Neutrophil (primary cell): ENCODE measurements around the gene TULP4.
"Not testable (repeated sequence)": the region's sequence is repeated elsewhere in the genome, so short reads cannot be mapped to it uniquely, and the experiment has no call there.

Source experiments
- H3K27ac ChIP-seq: fragments of 200-600 bp; sonication (generic); 2 replicates; pipeline ENCODE4 v1.5.1; 2016; ENCODE audit warnings: mild to moderate bottlenecking, moderate library complexity
- H3K27me3 ChIP-seq: fragments of 200-600 bp; sonication (generic); 2 replicates; pipeline ENCODE4 v1.6.0; 2016; ENCODE audit warnings: mild to moderate bottlenecking
- H3K36me3 ChIP-seq: fragments of 200-600 bp; sonication (generic); 2 replicates; pipeline ENCODE4 v1.5.1; 2017
- H3K4me1 ChIP-seq, 2 experiments: fragments of 200-600 bp in 1 of 2; sonication (generic) in 1 of 2; 1 replicate in 1 of 2; 2 replicates in 1 of 2; pipeline versions ENCODE4 v1.5.1 to v1.6.1; 2013 to 2016; ENCODE audit warnings: low read depth in 1 of 2, low read length in 1 of 2, mild to moderate bottlenecking in 1 of 2, moderate library complexity in 1 of 2; ENCODE audit not compliant: control insufficient read depth in 1 of 2, insufficient read depth in 1 of 2
- H3K4me3 ChIP-seq, 2 experiments: fragments of 200-600 bp in 1 of 2; sonication (generic) in 1 of 2; 1 replicate in 1 of 2; 2 replicates in 1 of 2; pipeline ENCODE4 v1.5.1; 2013 to 2016; ENCODE audit warnings: low read depth in 1 of 2, low read length in 1 of 2, mild to moderate bottlenecking in 1 of 2, moderate library complexity in 1 of 2
- H3K9me3 ChIP-seq: fragments of 200-600 bp; sonication (generic); 2 replicates; pipeline ENCODE4 v1.5.1; 2016
- CTCF ChIP-seq: fragments of 200-600 bp; sonication (generic); IDR thresholded peaks from 2 replicates; pipeline ENCODE4 v1.5.1; 2016; ENCODE audit warnings: antibody characterized with exemption

Gene TULP4

GRCh38 chr6:158475344-158476302 lies 163.4 kb downstream of the TULP4 start:
- H3K36me3 ChIP-seq: no peaks in the 10 kb centered on the region
- H3K27ac ChIP-seq: no peak overlapping the region
- no peak overlapping the region for H3K4me3 ChIP-seq
- no peaks in the 10 kb centered on the region for H3K9me3 ChIP-seq
- no peak for TF ChIP-seq CTCF
- H3K4me1 ChIP-seq: no peaks in the 10 kb centered on the region
- no peaks in the 10 kb centered on the region for H3K27me3 ChIP-seq

GRCh38 chr6:158476389-158476788 lies 164.1 kb downstream of the TULP4 start:
- TF ChIP-seq CTCF: no peak
- H3K27me3 ChIP-seq: no peaks in the 10 kb centered on the region
- H3K36me3 ChIP-seq: no peaks in the 10 kb centered on the region
- no peaks in the 10 kb centered on the region for H3K4me1 ChIP-seq
- H3K4me3 ChIP-seq: no peak overlapping the region
- no peaks in the 10 kb centered on the region for H3K9me3 ChIP-seq
- H3K27ac ChIP-seq: no peak overlapping the region

GRCh38 chr6:158477722-158478121 lies 165.5 kb downstream of the TULP4 start:
- H3K27ac ChIP-seq, H3K36me3 ChIP-seq, H3K27me3 ChIP-seq, H3K9me3 ChIP-seq, H3K4me3 ChIP-seq, H3K4me1 ChIP-seq: not testable (repeated sequence)

- TF ChIP-seq CTCF: no peak
- H3K36me3 ChIP-seq: no peaks in the 10 kb centered on the region
- no peaks in the 10 kb centered on the region for H3K27me3 ChIP-seq
- no peaks in the 10 kb centered on the region for H3K4me1 ChIP-seq
- no peak overlapping the region for H3K4me3 ChIP-seq
- H3K9me3 ChIP-seq: no peaks in the 10 kb centered on the region
- no peak overlapping the region for H3K27ac ChIP-seq
Measured at GRCh38 chr6:158480989-158481388, 168.7 kb downstream of the TULP4 start.

GRCh38 chr6:158481690-158482473 lies 169.6 kb downstream of the TULP4 start:
- no peak for TF ChIP-seq CTCF
- Histone ChIP-seq H3K9me3 (no peaks in the 10 kb centered on the region), H3K4me3 (no peak overlapping the region), H3K27ac (no peak overlapping the region), H3K4me1 (no peaks in the 10 kb centered on the region), H3K36me3 (no peaks in the 10 kb centered on the region), H3K27me3 (no peaks in the 10 kb centered on the region)

- Histone ChIP-seq H3K9me3 (no peaks in the 10 kb centered on the region), H3K27me3 (no peaks in the 10 kb centered on the region), H3K4me3 (no peak overlapping the region), H3K36me3 (no peaks in the 10 kb centered on the region), H3K27ac (no peak overlapping the region), H3K4me1 (no peaks in the 10 kb centered on the region)
- no peak for TF ChIP-seq CTCF
Measured at GRCh38 chr6:158485431-158485830, 173.2 kb downstream of the TULP4 start.
